ENCODE data around the gene DGKI. TPM values are rescaled to one million over a fixed set of nuclear protein-coding genes. Genes with fewer than 3 reads are reported as not detected.

DGKI gene
- polyA plus RNA-seq, 2 of the 4 experiments (the other 2 are of a cell fraction): 0.05 to 0.08 TPM

GRCh38 chr7:137480401-137480800 is 366.4 kb downstream of the DGKI start:
- POLR2A ChIA-PET: no interaction called here
- no peak for FAIRE-seq
- WGBS (ENCODE audit: missing lambda C conversion rate): 0% methylated on average over 1 of the region's 1 CpG

GRCh38 chr7:137476937-137477336 is 369.8 kb downstream of the DGKI start:
- no peak for TF ChIP-seq FOSL2 (IDR thresholded peaks at IDR 0.05)
- no peak for TF ChIP-seq FOSL2 (CRISPR knock-in tag; IDR thresholded peaks at IDR 0.05)
- no peak for DNase-seq (ENCODE audit: low read depth in 1 of 2, low spot score in 1 of 2)
- Histone ChIP-seq H3K4me2 (no peak overlapping the region), H3K4me1 (no peaks in the 10 kb centered on the region), H3K9me3 (no peaks in the 10 kb centered on the region), H3K4me3 (no peak overlapping the region), H3K27ac (no peak overlapping the region)
- 3% methylated on average over 1 of the region's 1 CpG for WGBS (ENCODE audit: missing lambda C conversion rate)
- no peak for FAIRE-seq
- ChIA-PET CTCF (no interaction called here), POLR2A (no interaction called here)
- ATAC-seq: no peak

More at GRCh38 chr7:137480401-137480800, 366.4 kb downstream of the DGKI start:
- CTCF ChIA-PET: no interaction called here
- no peak overlapping the region for H3K4me3 ChIP-seq
- DNase-seq (ENCODE audit: low read depth in 1 of 2, low spot score in 1 of 2) (no peak), ATAC-seq (no peak)
- H3K4me1 ChIP-seq: no peaks in the 10 kb centered on the region
- no peak overlapping the region for H3K4me2 ChIP-seq
- no peaks in the 10 kb centered on the region for H3K9me3 ChIP-seq
- no peak for TF ChIP-seq ZSCAN20 (CRISPR knock-in tag; IDR thresholded peaks at IDR 0.05)
- no peak for TF ChIP-seq POLR2A (IDR thresholded peaks at IDR 0.05; ENCODE audit: low read length)
- H3K27ac ChIP-seq: no peak overlapping the region

GRCh38 chr7:137475966-137476365 is 370.8 kb downstream of the DGKI start:
- no peak for TF ChIP-seq FOSB (CRISPR knock-in tag; IDR thresholded peaks at IDR 0.05)
- no peak for FAIRE-seq
- ChIA-PET POLR2A (no interaction called here), CTCF (no interaction called here)
- H3K4me3 ChIP-seq: no peak overlapping the region
- no peaks in the 10 kb centered on the region for H3K4me1 ChIP-seq
- H3K27ac ChIP-seq: no peak overlapping the region
- no peak for ATAC-seq
- 3% methylated on average over 7 of the region's 7 CpGs for WGBS (ENCODE audit: missing lambda C conversion rate)
- no peaks in the 10 kb centered on the region for H3K9me3 ChIP-seq
- H3K4me2 ChIP-seq: no peak overlapping the region
- DNase-seq (ENCODE audit: low read depth in 1 of 2, low spot score in 1 of 2): no peak

GRCh38 chr7:137474540-137475026 is 372.2 kb downstream of the DGKI start:
- POLR2A ChIA-PET: no interaction called here
- FAIRE-seq: no peak

More at GRCh38 chr7:137474540-137475026, 372.2 kb downstream of the DGKI start:
- Histone ChIP-seq H3K4me1 (no peaks in the 10 kb centered on the region), H3K9me3 (no peaks in the 10 kb centered on the region), H3K4me2 (no peak overlapping the region), H3K4me3 (no peak overlapping the region), H3K27ac (no peak overlapping the region)
- TF ChIP-seq REST (IDR thresholded peaks at IDR 0.05): no peak
- TF ChIP-seq CBX2 (IDR thresholded peaks at IDR 0.05; ENCODE audit: borderline replicate concordance, low read depth): no peak
- no peak for TF ChIP-seq USF2 (IDR thresholded peaks at IDR 0.05)
- no peak for TF ChIP-seq POLR2AphosphoS2 (conservative IDR thresholded peaks at IDR 0.05; ENCODE audit: low read length)
- TF ChIP-seq HEYL (CRISPR knock-in tag; IDR thresholded peaks at IDR 0.05): no peak
- TF ChIP-seq EHF (CRISPR knock-in tag; IDR thresholded peaks at IDR 0.05): no peak
- TF ChIP-seq FOSB (CRISPR knock-in tag; IDR thresholded peaks at IDR 0.05): no peak
- TF ChIP-seq CHD2 (IDR thresholded peaks at IDR 0.05; ENCODE audit: low read length, partially characterized antibody): no peak
- no peak for TF ChIP-seq BCL3 (IDR thresholded peaks at IDR 0.05)
- TF ChIP-seq BHLHE40 (IDR thresholded peaks at IDR 0.05; ENCODE audit: low read depth, low read length): no peak
- TF ChIP-seq TFCP2L1 (CRISPR knock-in tag; IDR thresholded peaks at IDR 0.05): no peak
- no peak for TF ChIP-seq TP53 (CRISPR knock-in tag; IDR thresholded peaks at IDR 0.05)
- no peak for TF ChIP-seq CBX8 (IDR thresholded peaks at IDR 0.05)
- TF ChIP-seq SREBF2 (IDR thresholded peaks at IDR 0.05): no peak
- TF ChIP-seq KDM5A (IDR thresholded peaks at IDR 0.05): no peak
- no peak for TF ChIP-seq CTCF (IDR thresholded peaks at IDR 0.05)
- TF ChIP-seq EHMT2 (IDR thresholded peaks at IDR 0.05; ENCODE audit: low read depth): no peak
- CTCF ChIA-PET: no interaction called here
- ATAC-seq (no peak), DNase-seq (ENCODE audit: low read depth in 1 of 2, low spot score in 1 of 2) (no peak)
- whole genome bisulfite sequencing (ENCODE audit: missing lambda C conversion rate): 58% methylated on average over 11 of the region's 11 CpGs
